Breast epithelium (tissue), 4 donors: ENCODE data around the gene BNC2. TPM values are rescaled to one million over a fixed set of nuclear protein-coding genes. Genes with fewer than 3 reads are reported as not detected.
A peak's percentile ranks its signal among the peaks of the same experiment; 100 is the strongest.

Experiments used
- DNase-seq, 2 donors: peaks; one replicate each; pipeline ENCODE4 v3.0.0-alpha.2; 2019; ENCODE audit warnings: low spot score in 2 of 2
- H3K27ac ChIP-seq, 2 donors: fragments of 200-600 bp; sonication (generic) in 1 of 2; one replicate each; pipeline ENCODE4 v1.5.1; 2016 to 2019; ENCODE audit warnings: mild to moderate bottlenecking in 1 of 2
- H3K27me3 ChIP-seq, 2 donors: fragments of 200-600 bp; sonication (generic) in 1 of 2; one replicate each; pipeline versions ENCODE4 v1.5.1 to v1.6.0; 2017 to 2019; ENCODE audit warnings: control low read depth in 1 of 2, mild to moderate bottlenecking in 1 of 2
- H3K36me3 ChIP-seq: fragments of 200-600 bp; one replicate; pipeline ENCODE4 v1.5.1; 2019
- H3K4me1 ChIP-seq, 2 donors: fragments of 200-600 bp; sonication (generic); one replicate each; pipeline ENCODE4 v1.5.1; 2016 to 2019; ENCODE audit warnings: control low read depth in 1 of 2
- H3K4me3 ChIP-seq, 3 donors: fragments of 200-600 bp; sonication (generic); 1 replicate in 2 of 3; 2 replicates in 1 of 3; pipeline ENCODE4 v1.5.1; 2016 to 2019; ENCODE audit warnings: mild to moderate bottlenecking in 3 of 3, moderate library complexity in 2 of 3
- H3K9me3 ChIP-seq, 2 donors: fragments of 200-600 bp; sonication (generic) in 1 of 2; one replicate each; pipeline ENCODE4 v1.5.1; 2016 to 2019; ENCODE audit warnings: control low read depth in 1 of 2
- CTCF ChIP-seq, 3 donors: fragments of 450-650 bp; IDR thresholded peaks; one replicate each; pipeline ENCODE4 v1.5.1; 2016 to 2017; ENCODE audit warnings: antibody characterized with exemption in 3 of 3, mild to moderate bottlenecking in 3 of 3, moderate library complexity in 3 of 3
- POLR2A ChIP-seq: fragments of 450-650 bp; IDR thresholded peaks from one replicate; pipeline ENCODE4 v1.6.1; 2016; ENCODE audit warnings: antibody characterized with exemption, mild to moderate bottlenecking, moderate library complexity
- POLR2AphosphoS5 ChIP-seq, 3 donors: sonication (generic); formaldehyde crosslinking; IDR thresholded peaks; one replicate each; pipeline ENCODE4 v1.6.1; 2017; ENCODE audit warnings: antibody characterized with exemption in 3 of 3
- intact Hi-C: fragments of 100-400 bp; cut with DNase I; formaldehyde crosslinking; loops from one replicate; pipeline ENCODE4 v1.15.1; 2023; ENCODE audit warnings: low total_unique reads
- total RNA-seq, 3 donors: library from RNA; depleted of rRNA; stranded (reverse); fragments of >200 nt; gene quantifications; one replicate each; pipeline ENCODE4 v1.1.0, GENCODE V29; 2016

BNC2 gene
- total RNA-seq, 3 donors from 2014 or later: 15.8 to 21.1 (median 17.0) TPM

DNA sequence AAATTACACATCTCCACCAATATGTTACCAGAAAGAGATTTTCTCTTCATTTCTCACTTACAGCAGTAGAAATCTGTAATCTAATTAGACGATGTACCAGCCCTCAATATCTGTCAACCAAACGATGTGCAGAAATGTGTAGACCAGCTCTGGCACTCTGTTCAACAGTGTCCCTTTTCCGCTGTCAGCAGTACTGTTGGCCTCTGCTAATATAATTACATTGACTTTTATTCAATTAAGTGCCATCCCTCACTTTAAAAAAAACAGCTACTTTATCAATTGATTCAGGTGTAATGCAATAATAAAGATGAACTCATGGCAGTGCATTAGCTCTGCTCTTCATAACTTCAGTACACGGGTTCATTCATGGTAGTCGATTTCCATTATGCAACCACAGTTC, 448.4 kb downstream of the BNC2 start:
- Histone ChIP-seq H3K4me3 (no peak overlapping the region), H3K27ac (no peak overlapping the region), H3K36me3 (no peaks in the 10 kb centered on the region), H3K27me3 (no peaks in the 10 kb centered on the region), H3K9me3 (no peaks in the 10 kb centered on the region), H3K4me1 (no peaks in the 10 kb centered on the region)
- TF ChIP-seq POLR2AphosphoS5 (IDR thresholded peaks at IDR 0.05): no peak
- no peak for TF ChIP-seq POLR2A
- no peak for DNase-seq
- intact Hi-C loops: no loop called here

DNA sequence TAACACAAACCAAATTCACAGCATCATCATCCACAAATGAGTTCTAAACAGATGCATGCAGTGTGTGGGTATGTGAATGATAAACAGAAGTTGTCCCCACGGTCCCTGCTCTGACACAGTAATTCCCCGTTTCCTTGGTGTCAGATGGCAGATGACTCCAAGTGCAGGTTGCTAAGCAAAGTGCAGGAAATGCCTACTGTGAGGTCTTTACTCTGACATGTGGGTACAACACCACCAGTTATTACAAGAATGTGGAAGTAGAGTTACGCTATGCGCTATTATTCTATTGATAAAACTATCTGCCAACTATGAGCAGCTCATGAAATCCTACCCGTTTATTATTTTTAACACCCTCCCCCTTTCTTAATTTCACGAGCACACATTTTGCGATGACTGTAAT, 448.9 kb downstream of the BNC2 start:
- no peak for DNase-seq
- no peak overlapping the region for H3K4me3 ChIP-seq
- H3K27me3 ChIP-seq: no peaks in the 10 kb centered on the region
- no peak overlapping the region for H3K27ac ChIP-seq
- H3K9me3 ChIP-seq: no peaks in the 10 kb centered on the region
- TF ChIP-seq CTCF (IDR thresholded peaks at IDR 0.05): no peak
- TF ChIP-seq POLR2AphosphoS5 (IDR thresholded peaks at IDR 0.05): no peak
- TF ChIP-seq POLR2A: no peak
- H3K36me3 ChIP-seq: no peaks in the 10 kb centered on the region
- intact Hi-C loops: no loop called here
- H3K4me1 ChIP-seq: no peaks in the 10 kb centered on the region

- Histone ChIP-seq H3K27me3 (no peaks in the 10 kb centered on the region), H3K4me1 (no peaks in the 10 kb centered on the region), H3K9me3 (no peaks in the 10 kb centered on the region), H3K36me3 (no peaks in the 10 kb centered on the region), H3K4me3 (no peak overlapping the region), H3K27ac (no peak overlapping the region)
- intact Hi-C loops: no loop called here
- TF ChIP-seq POLR2A: no peak
- TF ChIP-seq POLR2AphosphoS5 (IDR thresholded peaks at IDR 0.05): no peak
- TF ChIP-seq CTCF (IDR thresholded peaks at IDR 0.05): no peak
- no peak for DNase-seq
These were observed 451.3 kb downstream of the BNC2 start for GRCh38 chr9:16419124-16419523.

- H3K27me3 ChIP-seq: no peaks in the 10 kb centered on the region
- no peak for TF ChIP-seq CTCF (IDR thresholded peaks at IDR 0.05)
- TF ChIP-seq POLR2AphosphoS5 (IDR thresholded peaks at IDR 0.05): no peak
- TF ChIP-seq POLR2A: no peak
- H3K4me3 ChIP-seq: no peak overlapping the region
- H3K36me3 ChIP-seq: no peaks in the 10 kb centered on the region
- no peaks in the 10 kb centered on the region for H3K9me3 ChIP-seq
- no peak for DNase-seq
- intact Hi-C loops: no loop called here
- no peaks in the 10 kb centered on the region for H3K4me1 ChIP-seq
- H3K27ac ChIP-seq: no peak overlapping the region
These were observed 451.7 kb downstream of the BNC2 start for GRCh38 chr9:16418721-16419120.

- H3K9me3 ChIP-seq: no peaks in the 10 kb centered on the region
- DNase-seq: no peak
- H3K36me3 ChIP-seq: no peaks in the 10 kb centered on the region
- TF ChIP-seq POLR2AphosphoS5 (IDR thresholded peaks at IDR 0.05): no peak
- no peak for TF ChIP-seq CTCF (IDR thresholded peaks at IDR 0.05)
- no peak for TF ChIP-seq POLR2A
- intact Hi-C loops: no loop called here
- H3K27ac ChIP-seq: peak overlapping the region in 1 of 2 donors; percentile 65
- H3K4me1 ChIP-seq: no peaks in the 10 kb centered on the region
- no peak overlapping the region for H3K4me3 ChIP-seq
- H3K27me3 ChIP-seq: no peaks in the 10 kb centered on the region
These were observed 452.7 kb downstream of the BNC2 start for GRCh38 chr9:16417749-16418148.

GRCh38 chr9:16417161-16417560, 453.3 kb downstream of the BNC2 start:
- no peaks in the 10 kb centered on the region for H3K9me3 ChIP-seq
- H3K4me3 ChIP-seq: peak overlapping the region in 1 of 3 donors; percentile 10
- no peak for TF ChIP-seq CTCF (IDR thresholded peaks at IDR 0.05)
- H3K27ac ChIP-seq: peak overlapping the region; percentile 23 to 65
- no peaks in the 10 kb centered on the region for H3K36me3 ChIP-seq
- no peak for DNase-seq
- H3K4me1 ChIP-seq: no peaks in the 10 kb centered on the region
- H3K27me3 ChIP-seq: no peaks in the 10 kb centered on the region
- intact Hi-C loops: no loop called here
